Spleen (tissue), 11 donors: ENCODE data around the gene PLEKHB2. TPM values are rescaled to one million over a fixed set of nuclear protein-coding genes. Genes with fewer than 3 reads are reported as not detected.
"Not testable (repeated sequence)": the region's sequence is repeated elsewhere in the genome, so short reads cannot be mapped to it uniquely, and the experiment has no call there.

Experiments
- DNase-seq: peaks from one replicate; pipeline ENCODE4 v3.0.0-alpha.2; 2020
- H3K27ac ChIP-seq, 8 donors: fragments of 200-600 bp; sonication (generic) in 7 of 8; 1 replicate in 4 of 8; 2 replicates in 4 of 8; pipeline versions ENCODE4 v1.5.0 to v1.8.0; 2016 to 2021; ENCODE audit warnings: inconsistent platforms in 4 of 8, mild to moderate bottlenecking in 4 of 8, moderate library complexity in 1 of 8
- H3K27me3 ChIP-seq, 7 donors: fragments of 200-600 bp; sonication (generic) in 6 of 7; replicated peaks in 1 of 7; 1 replicate in 4 of 7; 2 replicates in 3 of 7; pipeline versions ENCODE4 v1.5.0 to v1.8.0; 2016 to 2021; ENCODE audit warnings: inconsistent platforms in 3 of 7, mild to moderate bottlenecking in 1 of 7
- H3K36me3 ChIP-seq, 6 donors: fragments of 200-600 bp; sonication (generic) in 5 of 6; 1 replicate in 4 of 6; 2 replicates in 2 of 6; pipeline versions ENCODE4 v1.5.0 to v1.8.0; 2016 to 2021; ENCODE audit warnings: inconsistent platforms in 2 of 6
- H3K4me1 ChIP-seq, 6 donors: fragments of 200-600 bp; sonication (generic) in 5 of 6; 1 replicate in 3 of 6; 2 replicates in 3 of 6; pipeline versions ENCODE4 v1.5.0 to v1.8.0; 2016 to 2021; ENCODE audit warnings: inconsistent platforms in 3 of 6
- H3K4me3 ChIP-seq, 8 donors: fragments of 200-600 bp; sonication (generic) in 7 of 8; 1 replicate in 4 of 8; 2 replicates in 4 of 8; pipeline versions ENCODE4 v1.5.0 to v1.8.0; 2016 to 2021; ENCODE audit warnings: inconsistent platforms in 4 of 8, mild to moderate bottlenecking in 4 of 8, moderate library complexity in 2 of 8
- H3K9me3 ChIP-seq, 8 donors: fragments of 200-600 bp; sonication (generic) in 7 of 8; 1 replicate in 4 of 8; 2 replicates in 4 of 8; pipeline versions ENCODE4 v1.5.0 to v1.8.0; 2016 to 2021; ENCODE audit warnings: inconsistent platforms in 4 of 8
- POLR2A ChIP-seq, 3 donors: fragments of 450-650 bp; IDR thresholded peaks; one replicate each; pipeline ENCODE4 v1.5.1; 2017; ENCODE audit warnings: antibody characterized with exemption in 3 of 3, mild to moderate bottlenecking in 1 of 3
- POLR2AphosphoS5 ChIP-seq, 3 donors: sonication (generic); formaldehyde crosslinking; IDR thresholded peaks; one replicate each; pipeline ENCODE4 v1.5.1; 2017; ENCODE audit warnings: antibody characterized with exemption in 3 of 3
- WGBS, 5 donors: extraction: QIAGEN DNeasy Blood & Tissue Kit in 3 of 5; methylation state at CpG; one replicate each; pipeline versions ENCODE4 v1.1.5 to v1.1.7; 2013 to 2018; 5-methylcytosine and 5-hydroxymethylcytosine counted together
- intact Hi-C: fragments of 100-400 bp; cut with DNase I; formaldehyde crosslinking; loops from one replicate; pipeline ENCODE4 v1.15.0; 2023; ENCODE audit warnings: low total_unique reads
- polyA plus RNA-seq, 3 donors: library from polyadenylated mRNA; stranded (reverse); fragments of 200-250 nt; gene quantifications; one replicate each; pipeline ENCODE4 v1.2.1, GENCODE V29; 2013
- total RNA-seq, 7 donors: library from RNA; depleted of rRNA in 3 of 7; stranded (reverse); fragments of >200 nt in 3 of 7; fragmentation: NEBNext Ultra II Directional in 4 of 7; extraction: Animal tissue kit (Norgen Biotek cat#: 25700) in 4 of 7; gene quantifications; one replicate each; pipeline versions ENCODE4 v1.1.0 to v1.2.1, GENCODE V29; 2016 to 2021
- TF ChIP-seq, protein P1 (sequence below), 11 experiments: fragments of 200-600 bp in 7 of 11; fragments of 450-650 bp in 4 of 11; sonication (generic) in 4 of 11; IDR thresholded peaks in 8 of 11; conservative IDR thresholded peaks in 3 of 11; 1 replicate in 7 of 11; 2 replicates in 4 of 11; pipeline versions ENCODE4 v1.4.0 to v1.8.0; 2016 to 2021; ENCODE audit warnings: antibody characterized with exemption in 11 of 11, inconsistent platforms in 4 of 11, mild to moderate bottlenecking in 1 of 11
- donor health status: healthy with polysubstance abuse.
- donor health status: DM: no; HTN: no; CAD: no; lungs with moderate emphysema.
- donor health status: DM: no; HTN: no; CAD: no.
- donor health status: Bipolar disorder and iron deficiency.
- donor health status: healthy.
- donor health status: DM: no; HTN: no; CAD: no.
- donor health status: DM: yes; HTN: yes; CAD: no.

The PLEKHB2 gene
- total and polyA plus RNA-seq, 10 donors = 17.2 to 95.4 (median 68.6) TPM

DNA sequence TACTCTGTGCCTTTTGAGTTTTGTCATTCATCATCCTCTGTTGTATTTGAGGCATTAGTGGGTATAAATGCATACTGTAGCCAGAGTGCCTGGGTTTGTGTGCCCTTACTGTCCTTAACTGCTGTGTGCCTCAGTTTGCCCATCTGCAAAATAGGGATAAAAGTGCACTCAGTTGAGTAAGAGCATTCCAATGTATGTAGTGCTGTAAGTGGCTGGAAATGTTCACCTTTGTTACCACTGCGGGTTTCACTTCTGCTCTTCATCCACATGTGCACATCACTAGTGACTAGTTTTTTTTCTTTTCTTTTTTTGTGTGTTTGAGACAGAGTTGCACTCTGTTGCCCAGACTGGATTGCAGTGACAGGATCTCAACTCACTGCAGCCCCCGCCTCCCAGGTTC is 39.9 kb downstream of the PLEKHB2 start:
- Histone ChIP-seq H3K27ac (no peak overlapping the region), H3K4me1 (peaks cover 0 to 9% (median 7%) of the 10 kb centered on the region in 6 donors), H3K27me3 (no peaks in the 10 kb centered on the region), H3K9me3 (no peaks in the 10 kb centered on the region), H3K36me3 (peaks cover 0 to 100% (median 76%) of the 10 kb centered on the region in 6 donors), H3K4me3 (no peak overlapping the region)
- no peak for DNase-seq
- 82 to 94% (median 91%) methylated on average over 2 of the region's 2 CpGs for WGBS, 5 donors
- intact Hi-C loops = no loop called here
- TF ChIP-seq, protein P1, sequence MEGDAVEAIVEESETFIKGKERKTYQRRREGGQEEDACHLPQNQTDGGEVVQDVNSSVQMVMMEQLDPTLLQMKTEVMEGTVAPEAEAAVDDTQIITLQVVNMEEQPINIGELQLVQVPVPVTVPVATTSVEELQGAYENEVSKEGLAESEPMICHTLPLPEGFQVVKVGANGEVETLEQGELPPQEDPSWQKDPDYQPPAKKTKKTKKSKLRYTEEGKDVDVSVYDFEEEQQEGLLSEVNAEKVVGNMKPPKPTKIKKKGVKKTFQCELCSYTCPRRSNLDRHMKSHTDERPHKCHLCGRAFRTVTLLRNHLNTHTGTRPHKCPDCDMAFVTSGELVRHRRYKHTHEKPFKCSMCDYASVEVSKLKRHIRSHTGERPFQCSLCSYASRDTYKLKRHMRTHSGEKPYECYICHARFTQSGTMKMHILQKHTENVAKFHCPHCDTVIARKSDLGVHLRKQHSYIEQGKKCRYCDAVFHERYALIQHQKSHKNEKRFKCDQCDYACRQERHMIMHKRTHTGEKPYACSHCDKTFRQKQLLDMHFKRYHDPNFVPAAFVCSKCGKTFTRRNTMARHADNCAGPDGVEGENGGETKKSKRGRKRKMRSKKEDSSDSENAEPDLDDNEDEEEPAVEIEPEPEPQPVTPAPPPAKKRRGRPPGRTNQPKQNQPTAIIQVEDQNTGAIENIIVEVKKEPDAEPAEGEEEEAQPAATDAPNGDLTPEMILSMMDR (IDR thresholded peaks at IDR 0.05 in 8 of 11, conservative IDR thresholded peaks at IDR 0.05 in 3 of 11) = no peak
- TF ChIP-seq POLR2AphosphoS5 (IDR thresholded peaks at IDR 0.05) (no peak), POLR2A (IDR thresholded peaks at IDR 0.05) (no peak)

DNA sequence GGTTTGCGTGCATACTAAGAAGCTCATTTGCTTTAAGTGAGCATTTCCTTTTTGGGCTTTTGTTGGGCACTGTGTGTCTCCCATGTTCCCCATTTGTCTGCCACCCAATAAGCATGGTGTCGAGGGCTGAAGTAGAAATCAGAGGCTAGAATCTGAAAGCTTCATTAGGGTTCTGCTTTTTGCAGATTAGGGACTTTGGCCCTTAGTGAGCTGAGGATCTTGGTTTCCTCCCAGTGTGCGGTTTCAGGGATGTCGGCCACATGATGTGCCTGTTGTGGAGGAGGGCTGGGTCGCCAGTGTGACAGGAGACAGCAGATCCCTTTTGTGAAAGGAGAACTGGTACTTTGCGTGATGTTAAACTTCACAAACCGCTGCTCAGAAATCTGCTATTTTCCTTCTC is 41.1 kb downstream of the PLEKHB2 start:
- 75 to 84% (median 80%) methylated on average over 7 of the region's 7 CpGs for WGBS, 5 donors
- Histone ChIP-seq H3K36me3 (peaks cover 0 to 100% (median 74%) of the 10 kb centered on the region in 6 donors), H3K27ac (no peak overlapping the region), H3K4me3 (no peak overlapping the region), H3K9me3 (no peaks in the 10 kb centered on the region), H3K27me3 (no peaks in the 10 kb centered on the region), H3K4me1 (peaks cover 0 to 9% (median 7%) of the 10 kb centered on the region in 6 donors)
- DNase-seq = no peak
- no peak for TF ChIP-seq POLR2AphosphoS5 (IDR thresholded peaks at IDR 0.05)
- TF ChIP-seq, protein P1 (IDR thresholded peaks at IDR 0.05 in 8 of 11, conservative IDR thresholded peaks at IDR 0.05 in 3 of 11) = no peak
- TF ChIP-seq POLR2A (IDR thresholded peaks at IDR 0.05) = no peak
- intact Hi-C loops = no loop called here

DNA sequence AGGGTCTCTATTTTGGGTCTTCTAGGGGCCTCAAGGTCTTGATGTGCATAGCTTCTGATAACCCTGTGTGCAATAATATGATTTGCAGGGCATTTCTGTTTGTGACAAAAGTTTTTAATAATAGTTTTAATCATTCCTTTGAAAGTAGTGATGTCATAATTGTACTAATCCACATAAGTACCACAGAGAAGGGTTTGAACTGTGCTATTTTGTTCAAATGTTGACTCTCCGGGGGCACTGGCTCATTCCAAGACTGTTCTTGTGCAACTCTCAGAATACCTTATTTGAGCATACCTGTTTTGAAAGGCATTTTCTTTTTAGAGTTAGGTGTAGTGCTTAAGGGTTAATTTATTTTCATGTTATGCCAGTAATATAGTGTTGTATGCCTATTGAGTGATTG is 41.6 kb downstream of the PLEKHB2 start:
- TF ChIP-seq POLR2AphosphoS5 (IDR thresholded peaks at IDR 0.05) (no peak), POLR2A (IDR thresholded peaks at IDR 0.05) (no peak)
- TF ChIP-seq, protein P1 (IDR thresholded peaks at IDR 0.05 in 8 of 11, conservative IDR thresholded peaks at IDR 0.05 in 3 of 11) = no peak
- H3K4me1 ChIP-seq = peaks cover 0 to 9% (median 7%) of the 10 kb centered on the region in 6 donors
- 72 to 93% (median 85%) methylated on average over 1 of the region's 1 CpG for WGBS, 5 donors
- no peak overlapping the region for H3K27ac ChIP-seq
- intact Hi-C loops = no loop called here
- no peaks in the 10 kb centered on the region for H3K27me3 ChIP-seq
- no peak overlapping the region for H3K4me3 ChIP-seq
- no peak for DNase-seq
- H3K36me3 ChIP-seq = peaks cover 0 to 99% (median 69%) of the 10 kb centered on the region in 6 donors
- H3K9me3 ChIP-seq = no peaks in the 10 kb centered on the region

DNA sequence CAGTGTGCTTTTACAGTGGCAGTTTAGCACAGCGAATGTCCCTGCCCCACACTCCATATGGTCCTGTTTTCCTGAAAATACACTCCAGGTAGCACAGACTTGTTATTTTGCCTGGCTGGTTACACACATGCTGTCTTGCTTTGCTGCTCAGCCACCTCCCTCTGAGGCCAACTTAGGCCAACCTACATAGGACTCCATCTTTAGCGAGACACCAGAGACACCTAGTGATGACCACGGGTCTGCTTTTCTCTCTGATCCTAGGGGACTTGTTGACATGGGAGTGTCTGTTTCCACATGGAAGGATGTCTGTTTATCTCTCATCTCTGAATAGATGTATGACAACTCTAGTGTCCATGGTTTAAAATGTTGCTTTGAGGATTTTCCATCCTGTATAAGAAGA is 43.3 kb downstream of the PLEKHB2 start:
- H3K36me3 ChIP-seq = peaks cover 0 to 82% (median 60%) of the 10 kb centered on the region in 6 donors
- WGBS, 5 donors = 74 to 94% (median 82%) methylated on average over 3 of the region's 3 CpGs

DNA sequence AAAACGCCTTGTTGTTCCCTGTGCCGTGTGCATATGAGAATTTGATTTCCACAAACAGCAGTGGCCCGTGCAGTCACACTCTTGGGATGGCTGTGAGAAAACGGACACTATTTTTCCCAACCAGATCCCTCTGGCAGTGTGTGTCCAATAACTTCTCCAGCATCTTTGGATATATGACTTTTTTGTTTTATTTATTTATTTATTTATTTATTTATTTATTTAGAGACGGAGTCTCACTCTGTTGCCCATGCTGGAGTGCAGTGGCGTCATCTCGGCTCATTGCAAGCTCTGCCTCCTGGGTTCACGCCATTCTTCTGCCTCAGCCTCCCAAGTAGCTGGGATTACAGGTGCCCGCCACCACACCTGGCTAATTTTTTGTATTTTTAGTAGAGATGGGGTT is 45.0 kb downstream of the PLEKHB2 start:
- Histone ChIP-seq H3K4me1 (peaks cover 0 to 15% (median 13%) of the 10 kb centered on the region in 6 donors), H3K36me3 (peaks cover 0 to 65% (median 52%) of the 10 kb centered on the region in 6 donors)
- H3K9me3 ChIP-seq, H3K4me3 ChIP-seq, DNase-seq, H3K27ac ChIP-seq, H3K27me3 ChIP-seq: not testable (repeated sequence)
- intact Hi-C loops = loop anchor here (10.0 kb wide), 1 partner anchor 185 kb away; no protein-coding TSS in a partner anchor
- WGBS, 5 donors = 95 to 98% (median 97%) methylated on average over 9 of the region's 9 CpGs

More for the DNA sequence above, 43.3 kb downstream of the PLEKHB2 start:
- H3K27ac ChIP-seq = no peak overlapping the region
- DNase-seq = no peak
- no peak for TF ChIP-seq POLR2AphosphoS5 (IDR thresholded peaks at IDR 0.05)
- TF ChIP-seq, protein P1 (IDR thresholded peaks at IDR 0.05 in 8 of 11, conservative IDR thresholded peaks at IDR 0.05 in 3 of 11) = no peak
- no peak for TF ChIP-seq POLR2A (IDR thresholded peaks at IDR 0.05)
- H3K9me3 ChIP-seq = no peaks in the 10 kb centered on the region
- H3K4me1 ChIP-seq = peaks cover 0 to 9% (median 7%) of the 10 kb centered on the region in 6 donors
- H3K27me3 ChIP-seq = no peaks in the 10 kb centered on the region
- intact Hi-C loops = no loop called here
- H3K4me3 ChIP-seq = no peak overlapping the region
